Keratinocyte (primary cell): ENCODE data around the gene RNPEPL1. TPM values are rescaled to one million over a fixed set of nuclear protein-coding genes. Genes with fewer than 3 reads are reported as not detected.

Experiments used
- DNase-seq: peaks from one replicate; pipeline ENCODE4 v3.0.0-alpha.2; 2011; ENCODE audit warnings: low read depth, missing footprints, low spot score
- FAIRE-seq: peaks from 2 replicates; lab custom pipeline; 2011; peaks lifted over from hg19 to GRCh38; lab: Jason Lieb, UNC
- H2AFZ ChIP-seq: 2 replicates; pipeline ENCODE4 v1.6.0; 2012; ENCODE audit warnings: low read length, control low read depth, inconsistent platforms; ENCODE audit not compliant: control insufficient read depth
- H3K27ac ChIP-seq: 2 replicates; pipeline ENCODE4 v1.5.1; 2011; ENCODE audit warnings: low read length; ENCODE audit not compliant: control insufficient read depth, insufficient read depth
- H3K27me3 ChIP-seq: 3 replicates; pipeline ENCODE4 v1.6.0; 2011; ENCODE audit warnings: low read length; ENCODE audit not compliant: control insufficient read depth, insufficient read depth; ENCODE audit errors: extremely low read depth
- H3K36me3 ChIP-seq, 2 experiments: 2 replicates in 1 of 2; 3 replicates in 1 of 2; pipeline ENCODE4 v1.5.1; 2011; ENCODE audit warnings: low read length in 2 of 2, mild to moderate bottlenecking in 1 of 2; ENCODE audit not compliant: control insufficient read depth in 2 of 2, insufficient read depth in 2 of 2; ENCODE audit errors: extremely low read depth in 1 of 2
- H3K4me1 ChIP-seq: 3 replicates; pipeline ENCODE4 v1.5.1; 2011; ENCODE audit warnings: low read length; ENCODE audit not compliant: control insufficient read depth, insufficient read depth; ENCODE audit errors: extremely low read depth
- H3K4me2 ChIP-seq: 3 replicates; pipeline ENCODE4 v1.6.0; 2011; ENCODE audit warnings: low read depth, low read length; ENCODE audit not compliant: control insufficient read depth, insufficient read depth; ENCODE audit errors: extremely low read depth
- H3K4me3 ChIP-seq, 3 experiments: fragments of 200-600 bp in 1 of 3; sonication (generic) in 1 of 3; 2 replicates in 2 of 3; 3 replicates in 1 of 3; pipeline ENCODE4 v1.5.1; 2011 to 2016; ENCODE audit warnings: low read length in 3 of 3, mild to moderate bottlenecking in 3 of 3, control low read depth in 2 of 3, inconsistent platforms in 1 of 3, low read depth in 1 of 3, mixed read lengths in 1 of 3, mixed run types in 1 of 3, moderate library complexity in 1 of 3; ENCODE audit not compliant: control insufficient read depth in 2 of 3, insufficient read depth in 2 of 3; ENCODE audit errors: extremely low read depth in 1 of 3
- H3K79me2 ChIP-seq: 2 replicates; pipeline ENCODE4 v1.6.0; 2012; ENCODE audit warnings: low read length; ENCODE audit not compliant: control insufficient read depth, insufficient read depth
- H3K9ac ChIP-seq: 3 replicates; pipeline ENCODE4 v1.6.0; 2011; ENCODE audit warnings: low read length; ENCODE audit not compliant: control insufficient read depth, insufficient read depth; ENCODE audit errors: extremely low read depth
- H3K9me1 ChIP-seq: 3 replicates; pipeline ENCODE4 v1.6.0; 2011; ENCODE audit warnings: low read length; ENCODE audit not compliant: control insufficient read depth, insufficient read depth; ENCODE audit errors: extremely low read depth
- H3K9me3 ChIP-seq: 2 replicates; pipeline ENCODE4 v1.5.1; 2012; ENCODE audit warnings: low read depth, low read length; ENCODE audit not compliant: control insufficient read depth
- H4K20me1 ChIP-seq: 3 replicates; pipeline ENCODE4 v1.6.0; 2011; ENCODE audit warnings: low read length; ENCODE audit not compliant: control insufficient read depth, insufficient read depth; ENCODE audit errors: extremely low read depth
- EZH2 ChIP-seq: IDR thresholded peaks from one replicate; pipeline ENCODE4 v1.6.1; 2012; ENCODE audit warnings: inconsistent platforms, mild to moderate bottlenecking, low read length, moderate library complexity
- dilution Hi-C: fragments of 300-500 bp; cut with MboI; formaldehyde crosslinking; loops from one replicate; pipeline ENCODE4 v1.7.0; 2020; ENCODE audit warnings: low sequenced_read_pairs; ENCODE audit not compliant: extremely low pct_ligation_motif_present
- polyA plus RNA-seq, 5 experiments: library from polyadenylated mRNA; depleted of rRNA in 3 of 5; stranded (reverse) in 3 of 5; stranded (forward) in 1 of 5; unstranded in 1 of 5; fragments of >200 nt; gene quantifications; 1 replicate in 1 of 5; 2 replicates in 3 of 5; 3 replicates in 1 of 5; pipeline versions ENCODE4 v1.2.1 to v1.2.3, GENCODE V29; 2011 to 2012; ENCODE audit warnings: missing spikeins in 2 of 5, low read depth in 1 of 5, low replicate concordance in 1 of 5
- TF ChIP-seq, protein P1 (sequence below), 3 experiments: IDR thresholded peaks in 1 of 3; conservative IDR thresholded peaks in 1 of 3; optimal IDR thresholded peaks in 1 of 3; 2 replicates in 2 of 3; 3 replicates in 1 of 3; pipeline versions ENCODE3 to v1.5.1; 2011; ENCODE audit warnings: low read length in 3 of 3, mild to moderate bottlenecking in 3 of 3, moderate library complexity in 2 of 3, control low read depth in 1 of 3, inconsistent platforms in 1 of 3; ENCODE audit not compliant: insufficient read depth in 2 of 3; ENCODE audit errors: extremely low read depth in 1 of 3

Gene RNPEPL1
- polyA plus RNA-seq, 1 donor (not counting 4 experiments of a cell fraction or from before 2014, with no cell fraction given): 3.7 TPM

DNA sequence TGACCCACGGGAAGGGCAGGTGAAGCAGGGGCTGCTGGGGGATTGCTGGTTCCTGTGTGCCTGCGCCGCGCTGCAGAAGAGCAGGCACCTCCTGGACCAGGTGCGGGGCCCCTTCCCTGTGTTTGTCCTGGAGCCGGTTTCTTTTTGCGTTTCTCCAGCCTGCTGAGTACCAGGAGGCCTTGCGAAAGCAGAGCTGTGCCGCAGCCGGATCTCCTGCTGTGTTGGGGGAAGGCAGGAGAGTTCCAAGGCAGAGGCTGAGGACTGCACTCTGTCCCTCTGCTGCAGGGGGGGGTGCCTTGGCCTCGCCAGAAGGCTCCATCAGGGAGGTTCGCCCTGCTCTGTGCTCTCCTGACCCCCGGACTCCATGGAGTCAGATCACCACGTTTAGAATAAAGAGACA lies 21.1 kb downstream of the RNPEPL1 start:
- no peaks in the 10 kb centered on the region for H3K27me3 ChIP-seq
- H4K20me1 ChIP-seq: peaks cover 12% of the 10 kb centered on the region
- H3K9me1 ChIP-seq: peaks cover 6% of the 10 kb centered on the region
- no peak for FAIRE-seq
- H2AFZ ChIP-seq: no peak overlapping the region
- H3K9ac ChIP-seq: no peak overlapping the region
- peaks cover 64% of the 10 kb centered on the region for H3K79me2 ChIP-seq
- dilution Hi-C loops: no loop called here
- H3K4me2 ChIP-seq: no peak overlapping the region
- no peaks in the 10 kb centered on the region for H3K9me3 ChIP-seq
- H3K27ac ChIP-seq: no peak overlapping the region
- no peak overlapping the region for H3K4me3 ChIP-seq
- DNase-seq: no peak
- TF ChIP-seq EZH2: no peak
- TF ChIP-seq, protein P1, sequence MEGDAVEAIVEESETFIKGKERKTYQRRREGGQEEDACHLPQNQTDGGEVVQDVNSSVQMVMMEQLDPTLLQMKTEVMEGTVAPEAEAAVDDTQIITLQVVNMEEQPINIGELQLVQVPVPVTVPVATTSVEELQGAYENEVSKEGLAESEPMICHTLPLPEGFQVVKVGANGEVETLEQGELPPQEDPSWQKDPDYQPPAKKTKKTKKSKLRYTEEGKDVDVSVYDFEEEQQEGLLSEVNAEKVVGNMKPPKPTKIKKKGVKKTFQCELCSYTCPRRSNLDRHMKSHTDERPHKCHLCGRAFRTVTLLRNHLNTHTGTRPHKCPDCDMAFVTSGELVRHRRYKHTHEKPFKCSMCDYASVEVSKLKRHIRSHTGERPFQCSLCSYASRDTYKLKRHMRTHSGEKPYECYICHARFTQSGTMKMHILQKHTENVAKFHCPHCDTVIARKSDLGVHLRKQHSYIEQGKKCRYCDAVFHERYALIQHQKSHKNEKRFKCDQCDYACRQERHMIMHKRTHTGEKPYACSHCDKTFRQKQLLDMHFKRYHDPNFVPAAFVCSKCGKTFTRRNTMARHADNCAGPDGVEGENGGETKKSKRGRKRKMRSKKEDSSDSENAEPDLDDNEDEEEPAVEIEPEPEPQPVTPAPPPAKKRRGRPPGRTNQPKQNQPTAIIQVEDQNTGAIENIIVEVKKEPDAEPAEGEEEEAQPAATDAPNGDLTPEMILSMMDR (optimal IDR thresholded peaks at IDR 0.05 in 1 of 3, IDR thresholded peaks at IDR 0.05 in 1 of 3, conservative IDR thresholded peaks at IDR 0.05 in 1 of 3; ENCODE audit: extremely low read depth in 1 of 3, insufficient read depth in 2 of 3, low read length in 3 of 3): no peak
- peaks cover 3 to 15% of the 10 kb centered on the region in 2 experiments for H3K36me3 ChIP-seq
- H3K4me1 ChIP-seq: peaks cover 22% of the 10 kb centered on the region

DNA sequence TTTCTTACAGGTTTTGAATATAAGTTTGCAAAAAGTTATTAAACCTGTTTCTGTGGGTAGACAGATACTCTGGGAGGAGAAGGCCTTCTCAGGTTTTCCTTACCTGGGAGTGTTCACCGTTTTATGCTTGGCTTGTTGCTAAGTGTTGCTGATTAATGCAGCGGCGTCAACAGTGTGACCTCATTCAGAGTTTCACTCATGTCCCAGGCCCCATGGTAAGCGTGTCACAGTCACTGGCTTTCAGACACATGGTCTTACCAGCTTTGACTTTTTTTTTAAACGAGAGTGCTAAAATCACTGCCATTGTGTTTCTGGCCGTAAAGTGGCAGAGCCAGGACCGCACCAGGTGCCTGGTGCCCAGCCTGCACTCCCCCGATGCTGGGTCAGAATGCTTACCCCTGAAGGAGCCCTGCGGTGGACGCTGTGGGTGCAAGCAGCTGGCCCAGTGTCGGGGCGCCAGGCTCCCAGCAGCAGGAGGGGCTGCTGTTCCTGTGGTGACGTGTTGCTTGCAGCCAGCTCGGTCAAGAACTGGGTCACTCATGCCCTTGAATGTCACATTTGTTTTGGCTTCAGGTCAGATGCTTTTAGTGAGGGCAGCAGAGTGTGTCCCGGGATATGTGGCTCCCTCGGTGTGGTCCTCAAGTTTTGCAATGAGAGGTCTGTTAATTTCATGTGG lies 21.7 kb downstream of the RNPEPL1 start:
- peaks cover 12% of the 10 kb centered on the region for H4K20me1 ChIP-seq
- H3K9ac ChIP-seq: no peak overlapping the region
- H3K4me3 ChIP-seq: no peak overlapping the region
- no peak overlapping the region for H3K27ac ChIP-seq
- FAIRE-seq (no peak), DNase-seq (no peak)
- peaks cover 3 to 14% of the 10 kb centered on the region in 2 experiments for H3K36me3 ChIP-seq
- TF ChIP-seq, protein P1 (optimal IDR thresholded peaks at IDR 0.05 in 1 of 3, IDR thresholded peaks at IDR 0.05 in 1 of 3, conservative IDR thresholded peaks at IDR 0.05 in 1 of 3; ENCODE audit: extremely low read depth in 1 of 3, insufficient read depth in 2 of 3, low read length in 3 of 3): no peak
- TF ChIP-seq EZH2: no peak
- H3K9me3 ChIP-seq: no peaks in the 10 kb centered on the region
- peaks cover 3% of the 10 kb centered on the region for H3K9me1 ChIP-seq
- H3K27me3 ChIP-seq: no peaks in the 10 kb centered on the region
- peaks cover 16% of the 10 kb centered on the region for H3K4me1 ChIP-seq
- H3K79me2 ChIP-seq: peaks cover 58% of the 10 kb centered on the region
- no peak overlapping the region for H3K4me2 ChIP-seq
- no peak overlapping the region for H2AFZ ChIP-seq
- dilution Hi-C loops: no loop called here
